Stomach (tissue), 9 donors: ENCODE measurements around the gene PPEF1. TPM values are rescaled to one million over a fixed set of nuclear protein-coding genes. Genes with fewer than 3 reads are reported as not detected.

Source experiments
- DNase-seq, 2 donors: peaks; one replicate each; pipeline versions ENCODE4 v3.0.0 to v3.0.0-alpha.2; 2013 to 2019
- H3K27ac ChIP-seq, 5 donors: fragments of 200-600 bp in 4 of 5; sonication (generic) in 4 of 5; one replicate each; pipeline ENCODE4 v1.5.1; 2013 to 2019; ENCODE audit warnings: mild to moderate bottlenecking in 1 of 5, moderate library complexity in 1 of 5
- H3K27me3 ChIP-seq, 3 donors: fragments of 200-600 bp; sonication (generic); one replicate each; pipeline ENCODE4 v1.5.1; 2017 to 2019; ENCODE audit warnings: mixed run types in 1 of 3
- H3K36me3 ChIP-seq, 4 donors: fragments of 200-600 bp; sonication (generic); 1 replicate in 3 of 4; 2 replicates in 1 of 4; pipeline ENCODE4 v1.5.1; 2016 to 2019
- H3K4me1 ChIP-seq, 4 donors: fragments of 200-600 bp; sonication (generic); one replicate each; pipeline ENCODE4 v1.5.1; 2016 to 2019
- H3K4me3 ChIP-seq, 4 donors: fragments of 200-600 bp; sonication (generic) in 3 of 4; one replicate each; pipeline ENCODE4 v1.5.1; 2016 to 2019; ENCODE audit warnings: mild to moderate bottlenecking in 1 of 4
- H3K9me3 ChIP-seq, 4 donors: fragments of 200-600 bp; sonication (generic); one replicate each; pipeline ENCODE4 v1.5.1; 2016 to 2019
- EP300 ChIP-seq: sonication (generic); formaldehyde crosslinking; IDR thresholded peaks from one replicate; pipeline ENCODE4 v1.6.1; 2017; ENCODE audit warnings: antibody characterized with exemption
- POLR2A ChIP-seq, 4 donors: fragments of 450-650 bp; IDR thresholded peaks; one replicate each; pipeline ENCODE4 v1.6.1; 2016; ENCODE audit warnings: antibody characterized with exemption in 4 of 4, control low read depth in 2 of 4, mild to moderate bottlenecking in 1 of 4, moderate library complexity in 1 of 4
- POLR2AphosphoS5 ChIP-seq, 3 donors: sonication (generic); formaldehyde crosslinking; IDR thresholded peaks; one replicate each; pipeline ENCODE4 v1.6.1; 2016; ENCODE audit warnings: antibody characterized with exemption in 3 of 3
- WGBS, 5 donors: extraction: QIAGEN DNeasy Blood & Tissue Kit in 3 of 5; methylation state at CpG; one replicate each; pipeline versions ENCODE4 v1.1.5 to v1.1.7; 2013 to 2018; 5-methylcytosine and 5-hydroxymethylcytosine counted together
- intact Hi-C: fragments of 100-400 bp; cut with DNase I; formaldehyde crosslinking; loops from one replicate; pipeline ENCODE4 v1.15.1; 2023; ENCODE audit warnings: low total_unique reads
- polyA plus RNA-seq, 3 donors: library from polyadenylated mRNA; stranded (reverse); fragments of 200-250 nt; gene quantifications; one replicate each; pipeline ENCODE4 v1.2.3, GENCODE V29; 2013
- total RNA-seq, 5 donors: library from RNA; depleted of rRNA; stranded (reverse); fragments of >200 nt; gene quantifications; one replicate each; pipeline versions ENCODE4 v1.1.0 to v1.2.3, GENCODE V29; 2014 to 2016
- TF ChIP-seq, protein P1 (sequence below), 7 experiments: fragments of 450-650 bp in 4 of 7; fragments of 200-600 bp in 3 of 7; sonication (generic) in 3 of 7; IDR thresholded peaks; one replicate each; pipeline ENCODE4 v1.5.1; 2016 to 2019; ENCODE audit warnings: antibody characterized with exemption in 7 of 7, control low read depth in 2 of 7, mild to moderate bottlenecking in 1 of 7
- donor health status: healthy with polysubstance abuse.
- donor health status: Bipolar disorder and iron deficiency.
- donor health status: healthy.

Gene PPEF1
- total and polyA plus RNA-seq, 8 donors = 0.08 to 1.3 (median 0.22) TPM; not detected in 4

DNA sequence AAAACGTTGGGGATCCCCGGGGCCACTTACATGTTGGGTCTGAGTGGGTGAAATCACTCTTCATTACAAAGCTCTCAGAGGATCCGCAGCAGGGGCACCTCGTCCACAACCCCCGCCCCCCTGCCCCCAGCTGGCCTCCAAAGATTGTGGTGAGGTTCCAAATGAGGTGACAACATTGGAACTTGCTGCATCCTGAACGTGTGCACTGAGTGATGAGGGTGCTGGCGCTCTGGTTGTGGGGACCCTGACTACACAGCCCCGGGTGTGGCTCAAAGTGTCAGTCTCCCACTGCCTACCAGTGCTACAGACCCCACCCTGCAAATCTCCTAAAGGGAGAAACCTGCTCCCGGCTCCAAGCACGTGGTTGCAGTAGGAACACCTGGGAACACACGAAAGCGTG is 164.5 kb downstream of the PPEF1 start:
- TF ChIP-seq EP300 = no peak
- TF ChIP-seq POLR2A (IDR thresholded peaks at IDR 0.05) = no peak
- TF ChIP-seq POLR2AphosphoS5 (IDR thresholded peaks at IDR 0.05) = no peak
- TF ChIP-seq, protein P1, sequence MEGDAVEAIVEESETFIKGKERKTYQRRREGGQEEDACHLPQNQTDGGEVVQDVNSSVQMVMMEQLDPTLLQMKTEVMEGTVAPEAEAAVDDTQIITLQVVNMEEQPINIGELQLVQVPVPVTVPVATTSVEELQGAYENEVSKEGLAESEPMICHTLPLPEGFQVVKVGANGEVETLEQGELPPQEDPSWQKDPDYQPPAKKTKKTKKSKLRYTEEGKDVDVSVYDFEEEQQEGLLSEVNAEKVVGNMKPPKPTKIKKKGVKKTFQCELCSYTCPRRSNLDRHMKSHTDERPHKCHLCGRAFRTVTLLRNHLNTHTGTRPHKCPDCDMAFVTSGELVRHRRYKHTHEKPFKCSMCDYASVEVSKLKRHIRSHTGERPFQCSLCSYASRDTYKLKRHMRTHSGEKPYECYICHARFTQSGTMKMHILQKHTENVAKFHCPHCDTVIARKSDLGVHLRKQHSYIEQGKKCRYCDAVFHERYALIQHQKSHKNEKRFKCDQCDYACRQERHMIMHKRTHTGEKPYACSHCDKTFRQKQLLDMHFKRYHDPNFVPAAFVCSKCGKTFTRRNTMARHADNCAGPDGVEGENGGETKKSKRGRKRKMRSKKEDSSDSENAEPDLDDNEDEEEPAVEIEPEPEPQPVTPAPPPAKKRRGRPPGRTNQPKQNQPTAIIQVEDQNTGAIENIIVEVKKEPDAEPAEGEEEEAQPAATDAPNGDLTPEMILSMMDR (IDR thresholded peaks at IDR 0.05) = no peak
- peaks cover 0 to 4% (median 0%) of the 10 kb centered on the region in 3 donors for H3K27me3 ChIP-seq
- H3K4me3 ChIP-seq = no peak overlapping the region
- no peak for DNase-seq
- WGBS, 5 donors = 38 to 65% (median 57%) methylated on average over 7 to 12 of the region's 12 CpGs
- H3K9me3 ChIP-seq = no peaks in the 10 kb centered on the region
- peaks cover 0 to 18% (median 10%) of the 10 kb centered on the region in 4 donors for H3K4me1 ChIP-seq
- no peaks in the 10 kb centered on the region for H3K36me3 ChIP-seq
- H3K27ac ChIP-seq = no peak overlapping the region
- intact Hi-C loops = no loop called here

DNA sequence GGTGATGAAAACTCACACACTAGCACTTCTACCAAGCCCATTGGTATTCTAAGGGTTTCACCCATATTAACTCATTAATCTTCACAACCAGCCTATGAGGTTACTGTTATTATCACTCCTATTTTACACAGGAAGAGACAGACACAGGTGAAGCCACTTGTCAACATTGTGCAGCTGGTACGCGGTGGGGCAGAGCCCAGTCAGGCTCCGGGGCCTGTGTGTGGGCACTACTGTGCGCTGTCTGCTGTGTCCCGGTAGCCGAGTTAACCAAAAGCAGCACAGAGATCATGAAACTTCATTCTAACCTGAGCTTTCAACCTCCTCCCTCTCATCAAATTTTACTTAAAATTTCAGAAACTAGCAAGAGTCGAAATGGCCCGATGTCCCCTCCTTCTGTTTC is 165.2 kb downstream of the PPEF1 start:
- intact Hi-C loops = no loop called here
- WGBS, 5 donors = 76 to 92% (median 88%) methylated on average over 8 of the region's 8 CpGs
- no peak overlapping the region for H3K4me3 ChIP-seq
- H3K27me3 ChIP-seq = peaks cover 0 to 4% (median 0%) of the 10 kb centered on the region in 3 donors
- no peaks in the 10 kb centered on the region for H3K36me3 ChIP-seq
- peaks cover 0 to 18% (median 10%) of the 10 kb centered on the region in 4 donors for H3K4me1 ChIP-seq
- TF ChIP-seq, protein P1 (IDR thresholded peaks at IDR 0.05) = no peak
- TF ChIP-seq EP300 (no peak), POLR2A (IDR thresholded peaks at IDR 0.05) (no peak), POLR2AphosphoS5 (IDR thresholded peaks at IDR 0.05) (no peak)
- H3K9me3 ChIP-seq = no peaks in the 10 kb centered on the region
- DNase-seq = no peak
- H3K27ac ChIP-seq = peak overlapping the region in 1 of 5 donors; percentile 48

DNA sequence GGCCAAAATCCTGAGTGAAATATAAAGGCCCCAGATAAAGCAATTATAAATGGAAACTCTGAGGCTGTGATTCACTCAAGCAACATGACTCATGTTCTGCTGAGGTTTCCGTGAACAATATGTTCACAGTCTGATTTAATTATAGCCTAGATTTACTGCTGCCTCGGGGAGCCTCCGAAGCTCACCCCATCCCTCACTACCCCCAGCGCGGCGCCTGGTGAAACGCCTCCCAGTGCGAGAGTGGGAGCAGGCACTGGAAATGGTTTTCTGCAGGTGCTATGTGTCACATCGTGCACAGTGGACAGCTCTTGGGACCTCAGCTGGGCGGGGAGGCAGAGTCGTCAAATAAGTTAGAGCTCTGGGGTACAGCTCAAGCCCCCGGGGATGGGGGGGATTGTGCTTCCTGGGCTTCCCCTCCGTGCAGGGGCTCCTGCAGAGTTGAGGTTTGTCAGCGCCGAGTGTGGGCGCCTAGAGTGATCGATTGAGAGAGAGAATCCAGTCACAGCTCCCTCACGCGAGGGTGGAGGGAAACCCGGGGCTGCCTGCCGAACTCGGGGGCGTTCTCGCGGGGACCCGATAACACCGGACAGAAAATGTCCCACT is 165.8 kb downstream of the PPEF1 start:
- Histone ChIP-seq H3K36me3 (no peaks in the 10 kb centered on the region), H3K27ac (peak overlapping the region in 1 of 5 donors; percentile 48), H3K27me3 (peaks cover 0 to 4% (median 0%) of the 10 kb centered on the region in 3 donors), H3K4me3 (no peak overlapping the region), H3K9me3 (no peaks in the 10 kb centered on the region), H3K4me1 (peaks cover 0 to 18% (median 10%) of the 10 kb centered on the region in 4 donors)
- WGBS, 5 donors = 68 to 81% (median 79%) methylated on average over 12 to 27 of the region's 27 CpGs
- TF ChIP-seq EP300 (no peak), POLR2AphosphoS5 (IDR thresholded peaks at IDR 0.05) (no peak), POLR2A (IDR thresholded peaks at IDR 0.05) (no peak)
- TF ChIP-seq, protein P1 (IDR thresholded peaks at IDR 0.05) = no peak
- intact Hi-C loops = no loop called here
- DNase-seq = peak in 1 of 2 donors; percentile 41

DNA sequence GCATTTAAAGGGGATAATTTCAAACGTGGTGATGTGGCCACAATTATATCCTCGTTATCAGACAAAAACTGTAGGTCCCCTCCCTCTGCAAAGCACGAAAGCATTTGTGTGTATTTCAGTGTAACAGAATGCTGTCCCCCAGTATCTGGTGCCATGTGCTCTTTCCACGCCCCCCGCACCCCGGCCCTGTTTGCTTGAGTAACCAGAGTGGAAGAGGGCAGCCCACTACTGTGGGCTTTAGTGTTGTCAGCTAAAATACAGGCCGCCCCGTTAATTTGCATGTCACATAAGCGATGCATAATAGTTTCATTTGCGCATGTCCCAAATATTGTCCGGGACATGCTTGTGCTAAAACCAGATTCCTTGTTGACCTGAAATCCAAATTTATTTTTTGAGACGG is 166.4 kb downstream of the PPEF1 start:
- Histone ChIP-seq H3K4me1 (peaks cover 0 to 18% (median 10%) of the 10 kb centered on the region in 4 donors), H3K27me3 (peaks cover 0 to 4% (median 0%) of the 10 kb centered on the region in 3 donors), H3K4me3 (no peak overlapping the region), H3K9me3 (no peaks in the 10 kb centered on the region), H3K36me3 (no peaks in the 10 kb centered on the region), H3K27ac (no peak overlapping the region)
- intact Hi-C loops = no loop called here
- no peak for DNase-seq
- 88 to 97% (median 92%) methylated on average over 9 to 12 of the region's 12 CpGs for WGBS, 5 donors
- TF ChIP-seq, protein P1 (IDR thresholded peaks at IDR 0.05) = no peak
- TF ChIP-seq POLR2A (IDR thresholded peaks at IDR 0.05) (no peak), POLR2AphosphoS5 (IDR thresholded peaks at IDR 0.05) (no peak), EP300 (no peak)
